Naive thymus-derived CD8-positive, alpha-beta T cell (primary cell): ENCODE data around the gene NTN1. TPM values are rescaled to one million over a fixed set of nuclear protein-coding genes. Genes with fewer than 3 reads are reported as not detected.

ENCODE experiments used
- ATAC-seq, 2 donors: fragments of 150-1000 bp; cut with Tn5 transposase in 1 of 2; sonication (Bioruptor Pico), chemical (Tn5 transposase) in 1 of 2; 1 replicate in 1 of 2; 2 replicates in 1 of 2; pipeline ENCODE4 v1.10.0; 2021; ENCODE audit warnings: mild to moderate bottlenecking in 2 of 2, moderate library complexity in 2 of 2
- POLR2A ChIA-PET: fragments of 350-600 bp; sonication (Branson Sonifier 250); formaldehyde crosslinking; loops from one replicate; lab custom pipeline; 2021; ENCODE audit warnings: antibody characterized with exemption; lab: Charles Lee
- DNase-seq, 10 donors: peaks; one replicate each; pipeline versions ENCODE4 v3.0.0 to v3.0.0-alpha.2; 2020 to 2022
- H3K27ac Mint-ChIP-seq, 10 donors: one replicate each; pipeline ENCODE4 v1.8.0; 2020 to 2022; ENCODE audit warnings: mild to moderate bottlenecking in 10 of 10, mixed read lengths in 10 of 10, moderate library complexity in 4 of 10, inconsistent platforms in 1 of 10
- H3K27me3 Mint-ChIP-seq, 5 donors: one replicate each; pipeline ENCODE4 v1.8.0; 2021 to 2022; ENCODE audit warnings: mixed read lengths in 5 of 5
- H3K36me3 Mint-ChIP-seq, 3 donors: one replicate each; pipeline ENCODE4 v1.8.0; 2020 to 2022; ENCODE audit warnings: mixed read lengths in 3 of 3, mild to moderate bottlenecking in 2 of 3, inconsistent platforms in 1 of 3
- H3K4me1 Mint-ChIP-seq, 4 donors: one replicate each; pipeline ENCODE4 v1.8.0; 2021 to 2022; ENCODE audit warnings: mixed read lengths in 4 of 4
- H3K4me3 Mint-ChIP-seq, 10 donors: one replicate each; pipeline ENCODE4 v1.8.0; 2020 to 2022; ENCODE audit warnings: mild to moderate bottlenecking in 10 of 10, mixed read lengths in 10 of 10, moderate library complexity in 6 of 10, inconsistent platforms in 1 of 10
- H3K9me3 Mint-ChIP-seq, 9 donors: one replicate each; pipeline ENCODE4 v1.8.0; 2020 to 2022; ENCODE audit warnings: mixed read lengths in 9 of 9, mild to moderate bottlenecking in 3 of 9, inconsistent platforms in 1 of 9, moderate library complexity in 1 of 9
- polyA plus RNA-seq, 3 donors: library from polyadenylated mRNA; unstranded; fragments of 300-500 nt; fragmentation: Illumina TruSeq; gene quantifications; one replicate each; pipeline ENCODE4 v1.2.3, GENCODE V29; 2021
- total RNA-seq, 8 experiments: library from RNA in 2 of 8; stranded (reverse) in 2 of 8; gene quantifications; one replicate each; pipeline ENCODE4 v1.2.3 and lab custom pipeline; 2021 to 2026

NTN1 gene
- total and polyA plus RNA-seq, 5 experiments from 2014 or later = 0.05 TPM; not detected in 4

DNA sequence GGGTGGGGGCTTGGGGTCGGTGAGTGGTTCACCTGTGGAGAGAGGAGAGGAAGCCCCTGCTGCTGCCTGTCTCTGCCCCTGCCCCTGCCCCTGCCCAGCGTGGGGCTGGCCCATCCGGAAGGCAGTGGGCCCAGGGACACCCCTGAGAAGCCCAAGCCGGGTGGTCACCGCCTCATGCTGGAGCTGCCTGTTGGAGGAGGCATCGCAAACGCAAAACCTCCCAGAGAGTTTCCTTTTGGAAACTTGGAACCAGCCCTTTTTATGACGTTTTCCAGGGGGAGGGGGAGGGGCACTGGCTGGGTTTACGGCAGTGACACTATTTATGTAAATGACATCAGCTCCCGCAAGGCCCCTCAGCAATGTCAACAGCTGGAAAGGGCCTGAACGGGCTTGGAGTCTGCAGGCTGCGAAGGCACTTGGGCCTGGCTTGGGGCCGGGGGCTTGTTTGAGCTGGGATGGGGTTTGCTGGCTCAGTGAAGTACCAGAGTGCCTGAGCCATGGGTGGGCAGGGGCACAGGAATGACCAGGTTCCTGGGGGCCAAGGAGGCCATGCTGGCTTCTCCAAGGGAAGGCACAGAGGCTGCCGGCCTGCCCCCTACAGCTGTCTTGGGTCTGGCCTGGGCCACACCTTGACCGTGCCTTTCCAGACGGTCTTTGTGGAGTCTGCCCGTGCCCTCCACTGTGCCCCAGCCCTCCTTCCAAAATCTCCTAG, 219.5 kb downstream of the NTN1 start:
- no peak for ATAC-seq
- Mint-ChIP-seq H3K27ac (peak overlapping the region in 5 of 10 donors; percentile 36 to 78 (median 56)), H3K27me3 (peaks cover 0 to 3% (median 0%) of the 10 kb centered on the region in 5 donors), H3K4me3 (peak overlapping the region; percentile 39 to 78 (median 66)), H3K4me1 (peaks cover 2 to 19% (median 10%) of the 10 kb centered on the region in 4 donors), H3K9me3 (no peaks in the 10 kb centered on the region), H3K36me3 (peaks cover 0 to 1% (median 0%) of the 10 kb centered on the region in 3 donors)
- no peak for DNase-seq
- POLR2A ChIA-PET = no interaction called here

DNA sequence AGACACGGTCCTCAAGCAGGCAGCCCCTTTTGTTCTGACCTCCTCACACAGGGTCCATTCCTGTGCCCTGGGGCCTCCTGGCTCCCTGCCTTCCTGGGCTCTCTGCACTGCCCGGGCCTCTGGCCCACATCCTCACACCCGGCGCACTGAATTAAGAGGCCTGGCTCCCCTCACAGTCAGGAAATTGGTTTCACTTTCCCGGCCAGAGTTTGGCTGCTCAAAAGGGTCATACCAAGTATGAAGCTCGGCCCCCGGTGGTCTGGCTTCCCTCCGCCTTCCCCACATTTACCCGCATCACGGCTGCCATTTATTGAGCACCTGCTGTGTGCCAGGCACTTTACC, 220.0 kb downstream of the NTN1 start:
- no peaks in the 10 kb centered on the region for H3K27me3 Mint-ChIP-seq
- no peaks in the 10 kb centered on the region for H3K9me3 Mint-ChIP-seq
- POLR2A ChIA-PET = no interaction called here
- peaks cover 2 to 19% (median 10%) of the 10 kb centered on the region in 4 donors for H3K4me1 Mint-ChIP-seq
- H3K27ac Mint-ChIP-seq = peak overlapping the region in 3 of 10 donors; percentile 55 to 78 (median 58)
- peak overlapping the region in 9 of 10 donors; percentile 53 to 81 (median 67) for H3K4me3 Mint-ChIP-seq
- DNase-seq (no peak), ATAC-seq (no peak)
- peaks cover 0 to 2% (median 0%) of the 10 kb centered on the region in 3 donors for H3K36me3 Mint-ChIP-seq

GRCh38 chr17:9241774-9242496, 220.6 kb downstream of the NTN1 start:
- peaks cover 2 to 19% (median 10%) of the 10 kb centered on the region in 4 donors for H3K4me1 Mint-ChIP-seq
- H3K4me3 Mint-ChIP-seq = peak overlapping the region in 8 of 10 donors; percentile 53 to 81 (median 67)
- no peaks in the 10 kb centered on the region for H3K9me3 Mint-ChIP-seq
- DNase-seq (no peak), ATAC-seq (no peak)
- POLR2A ChIA-PET = no interaction called here
- H3K36me3 Mint-ChIP-seq = peaks cover 0 to 2% (median 0%) of the 10 kb centered on the region in 3 donors
- no peaks in the 10 kb centered on the region for H3K27me3 Mint-ChIP-seq
- peak overlapping the region in 4 of 10 donors; percentile 8 to 58 (median 56) for H3K27ac Mint-ChIP-seq

- Mint-ChIP-seq H3K9me3 (no peaks in the 10 kb centered on the region), H3K36me3 (peaks cover 0 to 2% (median 0%) of the 10 kb centered on the region in 3 donors), H3K27ac (peak overlapping the region in 4 of 10 donors; percentile 9 to 56 (median 34)), H3K4me3 (no peak overlapping the region), H3K27me3 (no peaks in the 10 kb centered on the region), H3K4me1 (peaks cover 2 to 19% (median 10%) of the 10 kb centered on the region in 4 donors)
- ATAC-seq (no peak), DNase-seq (no peak)
- POLR2A ChIA-PET = no interaction called here
Measured at GRCh38 chr17:9242497-9242881, 221.2 kb downstream of the NTN1 start.

DNA sequence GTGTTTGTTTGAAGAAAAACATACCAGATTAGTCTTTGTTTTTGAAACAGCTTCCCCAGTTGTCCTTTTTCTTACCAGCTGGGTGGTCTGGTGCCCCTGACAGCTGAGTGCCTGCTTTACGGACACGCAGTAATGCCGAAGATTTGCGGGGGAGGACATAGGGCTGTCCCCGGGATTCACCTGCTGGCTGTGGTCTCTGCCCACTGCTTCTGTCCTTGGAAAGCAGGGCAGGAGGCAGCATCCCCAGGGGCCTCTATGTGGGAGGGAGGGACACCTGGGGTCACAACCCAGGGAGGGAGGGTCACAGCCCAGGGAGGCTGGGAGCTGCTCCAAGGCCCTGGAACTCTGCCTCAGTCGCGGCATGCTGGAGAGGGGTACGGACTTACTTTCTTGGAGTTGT, 221.7 kb downstream of the NTN1 start:
- H3K27me3 Mint-ChIP-seq = no peaks in the 10 kb centered on the region
- POLR2A ChIA-PET = no interaction called here
- peaks cover 2 to 19% (median 10%) of the 10 kb centered on the region in 4 donors for H3K4me1 Mint-ChIP-seq
- H3K4me3 Mint-ChIP-seq = no peak overlapping the region
- DNase-seq (no peak), ATAC-seq (no peak)
- H3K36me3 Mint-ChIP-seq = peaks cover 0 to 4% (median 0%) of the 10 kb centered on the region in 3 donors
- peak overlapping the region in 1 of 10 donors; percentile 12 for H3K27ac Mint-ChIP-seq
- H3K9me3 Mint-ChIP-seq = no peaks in the 10 kb centered on the region

DNA sequence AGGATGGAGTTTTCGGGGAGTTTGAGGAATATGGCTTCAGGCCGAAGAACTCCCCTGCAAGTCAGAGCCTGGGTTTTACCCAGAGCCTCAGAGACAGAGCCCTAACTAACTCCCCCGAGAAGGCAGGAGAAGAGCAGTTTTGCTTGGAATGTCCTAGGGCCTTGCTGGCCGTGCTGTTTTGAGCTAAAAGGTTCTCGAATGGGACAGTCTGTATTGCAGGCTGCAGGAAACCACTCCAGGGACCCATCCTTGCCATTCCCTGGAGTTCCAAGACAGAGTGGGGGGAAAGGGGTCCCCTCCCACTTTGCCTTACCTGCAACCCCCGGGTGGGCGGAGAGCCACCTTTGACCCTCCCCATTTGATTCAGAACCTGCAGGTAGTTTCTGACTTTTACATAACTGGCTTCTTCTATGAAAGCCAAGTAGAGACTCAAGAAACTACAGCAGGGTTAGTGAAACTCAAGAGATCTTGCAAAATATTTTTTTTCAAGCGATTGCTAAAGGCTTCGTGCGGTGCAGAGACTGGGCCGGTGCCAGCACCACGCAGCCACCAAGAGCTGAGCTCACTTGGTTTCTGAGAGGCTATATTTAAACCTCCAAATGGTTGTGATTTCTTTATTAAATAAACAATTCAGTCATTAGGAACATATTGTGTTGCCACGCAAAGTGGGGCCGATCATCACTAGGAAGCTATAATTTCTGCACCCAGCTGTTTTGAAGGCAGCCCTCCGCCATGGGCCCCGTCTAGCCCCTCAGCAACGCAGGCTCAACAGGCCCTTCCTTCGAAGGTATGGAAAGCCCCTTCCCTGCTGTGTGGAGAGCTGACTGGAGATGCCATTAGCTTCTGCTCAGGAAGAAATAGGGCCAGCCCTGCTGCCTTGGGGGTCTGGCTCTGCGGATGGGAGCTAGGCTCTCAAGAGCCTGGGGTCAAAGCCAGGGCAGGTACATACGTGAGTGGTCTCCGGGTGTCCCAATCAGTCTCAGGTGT, 223.0 kb downstream of the NTN1 start:
- ATAC-seq (no peak), DNase-seq (no peak)
- POLR2A ChIA-PET = no interaction called here
- Mint-ChIP-seq H3K27ac (peak overlapping the region in 1 of 10 donors; percentile 3), H3K36me3 (peaks cover 0 to 7% (median 4%) of the 10 kb centered on the region in 3 donors), H3K4me1 (peaks cover 3 to 12% (median 5%) of the 10 kb centered on the region in 4 donors), H3K9me3 (no peaks in the 10 kb centered on the region), H3K27me3 (no peaks in the 10 kb centered on the region), H3K4me3 (no peak overlapping the region)

DNA sequence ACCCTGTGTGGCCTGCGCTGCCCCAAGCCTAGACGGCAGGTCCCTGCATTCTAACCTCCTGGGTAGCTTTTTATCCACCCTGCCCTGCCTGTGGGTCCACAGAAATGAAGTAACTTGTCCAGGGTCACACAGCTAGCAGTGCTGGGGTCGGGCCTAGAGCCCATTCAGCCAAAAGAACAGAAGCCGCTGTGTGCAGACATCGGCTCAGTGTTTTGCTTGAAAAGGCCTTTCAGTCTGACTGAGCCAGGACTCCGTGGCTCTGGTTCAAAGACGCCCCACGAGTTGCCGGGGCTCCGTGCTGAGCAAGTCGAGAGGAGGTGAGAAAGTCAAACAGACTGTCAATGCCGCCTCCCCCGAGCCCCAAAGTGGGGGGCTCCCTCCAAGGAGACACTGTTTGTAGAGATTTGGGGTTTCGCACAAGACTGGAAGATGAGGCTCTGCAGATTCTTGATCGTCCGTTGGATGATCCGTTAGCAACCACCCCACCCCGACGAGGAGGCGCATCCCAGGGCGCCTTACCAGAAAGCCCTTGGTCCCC, 226.2 kb downstream of the NTN1 start:
- H3K9me3 Mint-ChIP-seq = no peaks in the 10 kb centered on the region
- H3K36me3 Mint-ChIP-seq = peaks cover 0 to 8% (median 5%) of the 10 kb centered on the region in 3 donors
- H3K27me3 Mint-ChIP-seq = no peaks in the 10 kb centered on the region
- peaks cover 2 to 9% (median 2%) of the 10 kb centered on the region in 4 donors for H3K4me1 Mint-ChIP-seq
- H3K27ac Mint-ChIP-seq = no peak overlapping the region
- ATAC-seq (no peak), DNase-seq (no peak)
- H3K4me3 Mint-ChIP-seq = no peak overlapping the region
- POLR2A ChIA-PET = no interaction called here

GRCh38 chr17:9249245-9249953, 228.1 kb downstream of the NTN1 start:
- Mint-ChIP-seq H3K4me3 (no peak overlapping the region), H3K27me3 (no peaks in the 10 kb centered on the region), H3K9me3 (no peaks in the 10 kb centered on the region), H3K4me1 (peaks cover 12 to 22% (median 14%) of the 10 kb centered on the region in 4 donors), H3K27ac (no peak overlapping the region), H3K36me3 (peaks cover 0 to 8% (median 5%) of the 10 kb centered on the region in 3 donors)
- ATAC-seq (no peak), DNase-seq (no peak)
- POLR2A ChIA-PET = no interaction called here

- no peaks in the 10 kb centered on the region for H3K9me3 Mint-ChIP-seq
- H3K4me1 Mint-ChIP-seq = peaks cover 12 to 22% (median 14%) of the 10 kb centered on the region in 4 donors
- no peak for ATAC-seq
- no peaks in the 10 kb centered on the region for H3K27me3 Mint-ChIP-seq
- no peak for DNase-seq
- POLR2A ChIA-PET = no interaction called here
- H3K36me3 Mint-ChIP-seq = peaks cover 0 to 5% (median 5%) of the 10 kb centered on the region in 3 donors
- peak overlapping the region in 1 of 10 donors; percentile 7 for H3K4me3 Mint-ChIP-seq
- peak overlapping the region in 1 of 10 donors; percentile 78 for H3K27ac Mint-ChIP-seq
Measured at GRCh38 chr17:9251273-9251672, 230.0 kb downstream of the NTN1 start.

GRCh38 chr17:9253308-9253707, 232.0 kb downstream of the NTN1 start:
- DNase-seq (no peak), ATAC-seq (no peak)
- Mint-ChIP-seq H3K4me3 (peak overlapping the region in 1 of 10 donors; percentile 58), H3K4me1 (peaks cover 18 to 31% (median 22%) of the 10 kb centered on the region in 4 donors), H3K36me3 (peaks cover 0 to 5% (median 4%) of the 10 kb centered on the region in 3 donors), H3K27ac (peak overlapping the region in 7 of 10 donors; percentile 14 to 84 (median 77)), H3K27me3 (no peaks in the 10 kb centered on the region), H3K9me3 (no peaks in the 10 kb centered on the region)
- POLR2A ChIA-PET = no interaction called here

GRCh38 chr17:9254841-9255240, 233.5 kb downstream of the NTN1 start:
- no peaks in the 10 kb centered on the region for H3K36me3 Mint-ChIP-seq
- no peaks in the 10 kb centered on the region for H3K27me3 Mint-ChIP-seq
- ATAC-seq (no peak), DNase-seq (no peak)
- peaks cover 18 to 39% (median 24%) of the 10 kb centered on the region in 4 donors for H3K4me1 Mint-ChIP-seq
- POLR2A ChIA-PET = no interaction called here
- no peak overlapping the region for H3K4me3 Mint-ChIP-seq
- H3K27ac Mint-ChIP-seq = no peak overlapping the region
- no peaks in the 10 kb centered on the region for H3K9me3 Mint-ChIP-seq
